PFSK-1 (cell line): Measurements from ENCODE around the gene DPT.

Source experiments
- FOXP2 ChIP-seq: optimal IDR thresholded peaks from 2 replicates; pipeline ENCODE3; 2011; ENCODE audit warnings: borderline replicate concordance, control low read depth, inconsistent platforms; ENCODE audit not compliant: insufficient read depth; ENCODE audit errors: extremely low read length, extremely low read depth
- POLR2AphosphoS5 ChIP-seq: IDR thresholded peaks from 2 replicates; pipeline ENCODE4 v1.6.1; 2012; ENCODE audit warnings: low read depth, mild to moderate bottlenecking, control low read depth, low read length, moderate library complexity
- REST ChIP-seq, 2 experiments: IDR thresholded peaks; 2 replicates each; pipeline versions ENCODE4 v1.6.1 to v1.8.0; 2011 to 2012; ENCODE audit warnings: low read depth in 2 of 2, low read length in 2 of 2, control low read depth in 1 of 2, inconsistent platforms in 1 of 2, mild to moderate bottlenecking in 1 of 2, moderate library complexity in 1 of 2; ENCODE audit not compliant: insufficient read depth in 1 of 2
- SIN3A ChIP-seq: IDR thresholded peaks from 2 replicates; pipeline ENCODE4 v1.6.1; 2012; ENCODE audit warnings: mild to moderate bottlenecking, low read length, moderate library complexity, borderline replicate concordance; ENCODE audit not compliant: insufficient read depth
- TAF1 ChIP-seq: IDR thresholded peaks from 2 replicates; pipeline ENCODE4 v1.6.1; 2012; ENCODE audit warnings: low read length, control low read depth, borderline replicate concordance; ENCODE audit not compliant: insufficient read depth

- no peak for TF ChIP-seq FOXP2
- TF ChIP-seq REST (IDR thresholded peaks at IDR 0.05; ENCODE audit: insufficient read depth in 1 of 2, low read depth in 2 of 2, low read length in 2 of 2) = no peak
- no peak for TF ChIP-seq TAF1
- no peak for TF ChIP-seq POLR2AphosphoS5
- TF ChIP-seq SIN3A = no peak
Measured at GRCh38 chr1:168733241-168733640, 4.2 kb upstream of the DPT start.
